ENCODE measurements around the gene SPATA21. TPM values are rescaled to one million over a fixed set of nuclear protein-coding genes. Genes with fewer than 3 reads are reported as not detected.

The SPATA21 gene
- total RNA-seq, 1 experiment from 2014 or later, result not detected

GRCh38 chr1:16447641-16448040, 10.4 kb upstream of the SPATA21 start:
- Histone ChIP-seq H2AFZ (ENCODE audit: low read length) (no peak overlapping the region), H3K27ac (ENCODE audit: low read length) (no peak overlapping the region), H3K9me2 (replicated peaks; ENCODE audit: low read length) (no peaks in the 10 kb centered on the region), H3K9ac (ENCODE audit: low read length) (no peak overlapping the region), H3K27me3 (ENCODE audit: low read length) (no peaks in the 10 kb centered on the region), H3K4me2 (ENCODE audit: low read length) (no peak overlapping the region), H3K4me1 (ENCODE audit: insufficient read depth, low read length) (no peaks in the 10 kb centered on the region), H4K20me1 (ENCODE audit: low read length) (no peaks in the 10 kb centered on the region), H3F3A (ENCODE audit: low read length, unreplicated experiment) (no peaks in the 10 kb centered on the region), H3K79me2 (ENCODE audit: low read length) (peaks cover 11% of the 10 kb centered on the region), H3K4me3 (ENCODE audit: low read length) (no peak overlapping the region), H3K36me3 (ENCODE audit: low read depth, low read length) (peaks cover 18% of the 10 kb centered on the region; the same call in 1 of the 2 replicates), H3K9me3 (ENCODE audit: low read length) (no peaks in the 10 kb centered on the region)
- DNase-seq (no peak), ATAC-seq (no peak)
- BruUV-seq (replicated peaks), result no TSS peak
- intact Hi-C loops (cut with micrococcal nuclease), result no loop called here
- TF ChIP-seq, protein P1, sequence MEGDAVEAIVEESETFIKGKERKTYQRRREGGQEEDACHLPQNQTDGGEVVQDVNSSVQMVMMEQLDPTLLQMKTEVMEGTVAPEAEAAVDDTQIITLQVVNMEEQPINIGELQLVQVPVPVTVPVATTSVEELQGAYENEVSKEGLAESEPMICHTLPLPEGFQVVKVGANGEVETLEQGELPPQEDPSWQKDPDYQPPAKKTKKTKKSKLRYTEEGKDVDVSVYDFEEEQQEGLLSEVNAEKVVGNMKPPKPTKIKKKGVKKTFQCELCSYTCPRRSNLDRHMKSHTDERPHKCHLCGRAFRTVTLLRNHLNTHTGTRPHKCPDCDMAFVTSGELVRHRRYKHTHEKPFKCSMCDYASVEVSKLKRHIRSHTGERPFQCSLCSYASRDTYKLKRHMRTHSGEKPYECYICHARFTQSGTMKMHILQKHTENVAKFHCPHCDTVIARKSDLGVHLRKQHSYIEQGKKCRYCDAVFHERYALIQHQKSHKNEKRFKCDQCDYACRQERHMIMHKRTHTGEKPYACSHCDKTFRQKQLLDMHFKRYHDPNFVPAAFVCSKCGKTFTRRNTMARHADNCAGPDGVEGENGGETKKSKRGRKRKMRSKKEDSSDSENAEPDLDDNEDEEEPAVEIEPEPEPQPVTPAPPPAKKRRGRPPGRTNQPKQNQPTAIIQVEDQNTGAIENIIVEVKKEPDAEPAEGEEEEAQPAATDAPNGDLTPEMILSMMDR (conservative IDR thresholded peaks at IDR 0.05; ENCODE audit: low read depth, low read length), result no peak
- TF ChIP-seq EZH2 (IDR thresholded peaks at IDR 0.05; ENCODE audit: low read length, unreplicated experiment) (no peak), EZH2phosphoT487 (IDR thresholded peaks at IDR 0.05; ENCODE audit: borderline replicate concordance, low read length) (no peak)
- CTCF ChIA-PET, result no interaction called here
- POLR2A ChIA-PET (ENCODE audit: unreplicated experiment), result no interaction called here

DNA sequence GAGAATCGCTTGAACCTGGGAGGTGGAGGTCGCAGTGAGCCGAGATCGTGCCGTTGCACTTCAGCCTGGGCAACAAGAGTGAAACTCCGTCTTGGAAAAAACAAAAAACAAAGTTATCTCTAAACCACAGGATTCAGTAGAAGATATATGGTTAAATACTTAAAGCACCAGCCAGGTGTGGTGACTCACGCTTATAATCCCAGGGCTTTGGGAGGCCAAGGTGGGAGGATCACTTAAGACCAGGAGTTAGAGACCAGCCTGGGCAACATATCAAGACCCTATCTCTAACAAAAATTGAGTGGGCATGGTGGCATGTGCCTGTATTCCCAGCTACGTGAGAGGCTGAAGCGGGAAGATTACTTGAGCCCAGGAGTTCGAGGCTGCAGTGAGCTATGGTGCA, 8.9 kb upstream of the SPATA21 start:
- Histone ChIP-seq H3K4me2 (ENCODE audit: low read length) (no peak overlapping the region), H3K9ac (ENCODE audit: low read length) (no peak overlapping the region), H3K27ac (ENCODE audit: low read length) (no peak overlapping the region), H3K9me2 (replicated peaks; ENCODE audit: low read length) (no peaks in the 10 kb centered on the region), H3K4me3 (ENCODE audit: low read length) (no peak overlapping the region), H2AFZ (ENCODE audit: low read length) (no peak overlapping the region), H3K79me2 (ENCODE audit: low read length) (peaks cover 26% of the 10 kb centered on the region), H3F3A (ENCODE audit: low read length, unreplicated experiment) (no peaks in the 10 kb centered on the region), H3K36me3 (ENCODE audit: low read depth, low read length) (peaks cover 8% of the 10 kb centered on the region; the same call in 1 of the 2 replicates), H3K9me3 (ENCODE audit: low read length) (no peaks in the 10 kb centered on the region), H4K20me1 (ENCODE audit: low read length) (no peaks in the 10 kb centered on the region), H3K4me1 (ENCODE audit: insufficient read depth, low read length) (peaks cover 3% of the 10 kb centered on the region; the same call in 1 of the 2 replicates), H3K27me3 (ENCODE audit: low read length) (no peaks in the 10 kb centered on the region)
- CTCF ChIA-PET, result no interaction called here
- intact Hi-C loops (cut with micrococcal nuclease), result no loop called here
- DNase-seq (no peak), ATAC-seq (no peak)
- POLR2A ChIA-PET (ENCODE audit: unreplicated experiment), result no interaction called here
- no TSS peak for BruUV-seq (replicated peaks)
- TF ChIP-seq EZH2 (IDR thresholded peaks at IDR 0.05; ENCODE audit: low read length, unreplicated experiment) (no peak), EZH2phosphoT487 (IDR thresholded peaks at IDR 0.05; ENCODE audit: borderline replicate concordance, low read length) (no peak)
- TF ChIP-seq, protein P1 (conservative IDR thresholded peaks at IDR 0.05; ENCODE audit: low read depth, low read length), result no peak

GRCh38 chr1:16445052-16445451, 7.8 kb upstream of the SPATA21 start:
- no peak for ATAC-seq

More at GRCh38 chr1:16445052-16445451, 7.8 kb upstream of the SPATA21 start:
- intact Hi-C loops (cut with micrococcal nuclease), result no loop called here
- H2AFZ ChIP-seq (ENCODE audit: low read length), result no peak overlapping the region
- peaks cover 32% of the 10 kb centered on the region for H3K79me2 ChIP-seq (ENCODE audit: low read length)
- no peaks in the 10 kb centered on the region for H4K20me1 ChIP-seq (ENCODE audit: low read length)
- BruUV-seq (replicated peaks), result no TSS peak
- H3K4me3 ChIP-seq (ENCODE audit: low read length), result no peak overlapping the region
- H3F3A ChIP-seq (ENCODE audit: low read length, unreplicated experiment), result no peaks in the 10 kb centered on the region
- DNase-seq, result no peak
- ChIA-PET POLR2A (ENCODE audit: unreplicated experiment) (no interaction called here), CTCF (no interaction called here)
- H3K4me2 ChIP-seq (ENCODE audit: low read length), result no peak overlapping the region
- H3K9me3 ChIP-seq (ENCODE audit: low read length), result no peaks in the 10 kb centered on the region
- H3K27me3 ChIP-seq (ENCODE audit: low read length), result no peaks in the 10 kb centered on the region
- no peaks in the 10 kb centered on the region for H3K9me2 ChIP-seq (replicated peaks; ENCODE audit: low read length)
- peaks cover 3% of the 10 kb centered on the region for H3K4me1 ChIP-seq (ENCODE audit: insufficient read depth, low read length)
- peaks cover 4% of the 10 kb centered on the region; the same call in 1 of the 2 replicates for H3K36me3 ChIP-seq (ENCODE audit: low read depth, low read length)
- H3K27ac ChIP-seq (ENCODE audit: low read length), result no peak overlapping the region
- no peak overlapping the region for H3K9ac ChIP-seq (ENCODE audit: low read length)
- TF ChIP-seq EZH2 (IDR thresholded peaks at IDR 0.05; ENCODE audit: low read length, unreplicated experiment) (no peak), EZH2phosphoT487 (IDR thresholded peaks at IDR 0.05; ENCODE audit: borderline replicate concordance, low read length) (no peak)
- TF ChIP-seq, protein P1 (conservative IDR thresholded peaks at IDR 0.05; ENCODE audit: low read depth, low read length), result no peak

Data from PC-3 (cell line).